ENCODE data around the gene ARMC3. TPM values are rescaled to one million over a fixed set of nuclear protein-coding genes. Genes with fewer than 3 reads are reported as not detected.

ARMC3 gene
- polyA plus RNA-seq, 2 of the 4 experiments (the other 2 are of a cell fraction): 0.09 to 0.59 TPM

DNA sequence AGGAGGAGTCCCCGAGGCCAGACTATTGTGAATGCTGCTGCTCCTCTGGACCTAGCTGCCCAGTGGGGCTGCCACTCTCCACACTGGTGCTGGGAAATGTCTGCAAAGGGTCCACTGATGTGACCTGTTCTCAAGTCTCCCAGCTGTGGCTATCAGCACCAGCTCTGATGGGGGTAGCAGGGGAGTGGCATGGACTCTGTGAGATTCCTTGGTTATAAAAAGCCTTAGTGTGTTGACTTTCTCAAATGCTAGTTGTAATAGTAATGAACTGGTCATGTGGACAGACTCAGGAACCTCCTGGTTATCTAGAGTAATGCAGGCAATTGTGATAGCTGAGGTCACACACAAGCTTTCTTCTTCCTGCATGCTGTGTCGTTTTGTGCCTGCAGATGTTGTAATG, 34.1 kb upstream of the ARMC3 start:
- H3K27ac ChIP-seq: no peak overlapping the region
- ATAC-seq (no peak), FAIRE-seq (no peak), DNase-seq (ENCODE audit: low read depth in 1 of 2, low spot score in 1 of 2) (no peak)
- TF ChIP-seq, protein P1, sequence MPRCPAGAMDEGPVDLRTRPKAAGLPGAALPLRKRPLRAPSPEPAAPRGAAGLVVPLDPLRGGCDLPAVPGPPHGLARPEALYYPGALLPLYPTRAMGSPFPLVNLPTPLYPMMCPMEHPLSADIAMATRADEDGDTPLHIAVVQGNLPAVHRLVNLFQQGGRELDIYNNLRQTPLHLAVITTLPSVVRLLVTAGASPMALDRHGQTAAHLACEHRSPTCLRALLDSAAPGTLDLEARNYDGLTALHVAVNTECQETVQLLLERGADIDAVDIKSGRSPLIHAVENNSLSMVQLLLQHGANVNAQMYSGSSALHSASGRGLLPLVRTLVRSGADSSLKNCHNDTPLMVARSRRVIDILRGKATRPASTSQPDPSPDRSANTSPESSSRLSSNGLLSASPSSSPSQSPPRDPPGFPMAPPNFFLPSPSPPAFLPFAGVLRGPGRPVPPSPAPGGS (IDR thresholded peaks at IDR 0.05): no peak
- no peak for TF ChIP-seq NFE2L2 (conservative IDR thresholded peaks at IDR 0.05; ENCODE audit: low read length)
- no peak overlapping the region for H3K4me3 ChIP-seq
- 3% methylated on average over 2 of the region's 2 CpGs for WGBS (ENCODE audit: missing lambda C conversion rate)
- H3K4me1 ChIP-seq: no peaks in the 10 kb centered on the region
- ChIA-PET POLR2A (no interaction called here), CTCF (no interaction called here)
- H3K4me2 ChIP-seq: no peak overlapping the region
- H3K9me3 ChIP-seq: 0 out of 3 replicates have a peak, but pooled peaks cover 5% of the 10 kb centered on the region

DNA sequence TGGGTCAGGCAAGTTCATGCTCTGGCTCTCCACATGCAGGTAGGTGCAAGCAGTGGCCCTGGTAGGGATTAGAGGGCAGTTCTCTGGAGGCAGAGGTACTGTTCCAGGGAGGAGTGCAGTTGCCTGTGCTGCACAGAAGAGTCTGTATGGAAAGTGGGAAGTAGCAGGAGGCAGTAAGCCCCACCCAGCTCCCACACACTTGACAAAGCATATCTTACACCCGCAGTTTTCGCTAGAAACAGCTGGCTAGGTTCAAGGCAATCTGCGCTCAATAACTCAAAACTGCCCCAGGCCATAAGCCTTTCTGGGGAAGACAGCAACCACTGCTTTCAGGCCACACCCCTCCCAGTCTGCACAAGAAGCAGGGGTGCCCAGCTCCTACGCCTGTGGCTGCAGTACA, 33.1 kb upstream of the ARMC3 start:
- POLR2A ChIA-PET: no interaction called here
- CTCF ChIA-PET: no interaction called here
- 66% methylated on average over 4 of the region's 4 CpGs for WGBS (ENCODE audit: missing lambda C conversion rate)
- Histone ChIP-seq H3K27ac (no peak overlapping the region), H3K9me3 (0 out of 3 replicates have a peak, but pooled peaks cover 5% of the 10 kb centered on the region), H3K4me3 (no peak overlapping the region), H3K4me1 (no peaks in the 10 kb centered on the region), H3K4me2 (no peak overlapping the region)
- no peak for DNase-seq (ENCODE audit: low read depth in 1 of 2, low spot score in 1 of 2)
- no peak for ATAC-seq
- no peak for FAIRE-seq
- TF ChIP-seq ZFP36 (IDR thresholded peaks at IDR 0.05; ENCODE audit: borderline replicate concordance, partially characterized antibody) (no peak), HOXA7 (CRISPR knock-in tag; IDR thresholded peaks at IDR 0.05) (no peak), NPAS2 (CRISPR knock-in tag; IDR thresholded peaks at IDR 0.05; ENCODE audit: borderline replicate concordance) (no peak), FOXS1 (CRISPR knock-in tag; IDR thresholded peaks at IDR 0.05) (no peak), ESRRA (IDR thresholded peaks at IDR 0.05; ENCODE audit: borderline replicate concordance, low read length) (no peak), MAZ (IDR thresholded peaks at IDR 0.05; ENCODE audit: borderline replicate concordance, low read depth, low read length) (no peak), HDAC2 (IDR thresholded peaks at IDR 0.05) (no peak)
- TF ChIP-seq, protein P2, sequence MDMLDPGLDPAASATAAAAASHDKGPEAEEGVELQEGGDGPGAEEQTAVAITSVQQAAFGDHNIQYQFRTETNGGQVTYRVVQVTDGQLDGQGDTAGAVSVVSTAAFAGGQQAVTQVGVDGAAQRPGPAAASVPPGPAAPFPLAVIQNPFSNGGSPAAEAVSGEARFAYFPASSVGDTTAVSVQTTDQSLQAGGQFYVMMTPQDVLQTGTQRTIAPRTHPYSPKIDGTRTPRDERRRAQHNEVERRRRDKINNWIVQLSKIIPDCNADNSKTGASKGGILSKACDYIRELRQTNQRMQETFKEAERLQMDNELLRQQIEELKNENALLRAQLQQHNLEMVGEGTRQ (IDR thresholded peaks at IDR 0.05): no peak

DNA sequence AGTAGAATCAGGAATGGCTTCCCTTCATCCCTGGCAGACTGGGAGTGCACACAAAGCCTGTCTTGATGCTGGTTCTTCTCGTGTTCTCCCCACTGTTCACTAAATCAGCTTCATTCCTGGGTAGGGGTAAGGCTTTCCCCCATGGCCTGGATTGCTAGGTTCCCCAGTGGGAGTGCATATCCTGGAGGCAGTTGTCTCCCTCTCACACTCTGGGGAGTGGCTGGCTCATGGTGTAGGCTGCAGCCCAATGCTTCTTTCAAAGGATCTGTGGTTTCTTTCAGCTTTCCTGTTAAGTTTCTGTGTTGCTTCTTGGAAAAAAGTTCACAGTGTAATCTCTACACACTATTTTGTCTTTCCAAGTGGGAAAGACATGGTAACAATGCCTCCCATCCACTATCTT, 32.6 kb upstream of the ARMC3 start:
- Histone ChIP-seq H3K4me1 (no peaks in the 10 kb centered on the region), H3K4me3 (no peak overlapping the region), H3K27ac (no peak overlapping the region), H3K9me3 (0 out of 3 replicates have a peak, but pooled peaks cover 5% of the 10 kb centered on the region), H3K4me2 (no peak overlapping the region)
- TF ChIP-seq RFX5 (IDR thresholded peaks at IDR 0.05) (no peak), NFE2L2 (conservative IDR thresholded peaks at IDR 0.05; ENCODE audit: low read length) (no peak), POLR2AphosphoS2 (conservative IDR thresholded peaks at IDR 0.05; ENCODE audit: low read length) (no peak), CEBPB (IDR thresholded peaks at IDR 0.05) (no peak), NR3C1 (IDR thresholded peaks at IDR 0.05) (no peak), EHF (CRISPR knock-in tag; IDR thresholded peaks at IDR 0.05) (no peak), FOSB (CRISPR knock-in tag; IDR thresholded peaks at IDR 0.05) (no peak), KDM1A (IDR thresholded peaks at IDR 0.05; ENCODE audit: low read depth) (no peak), SREBF2 (IDR thresholded peaks at IDR 0.05) (no peak), HDAC2 (IDR thresholded peaks at IDR 0.05) (no peak), FOSL2 (IDR thresholded peaks at IDR 0.05) (no peak), FOSL2 (CRISPR knock-in tag; IDR thresholded peaks at IDR 0.05) (no peak), TP53 (CRISPR knock-in tag; IDR thresholded peaks at IDR 0.05) (no peak), POLR2A (IDR thresholded peaks at IDR 0.05; ENCODE audit: low read length) (no peak), PHF8 (IDR thresholded peaks at IDR 0.05; ENCODE audit: borderline replicate concordance, low read depth) (no peak), FOXS1 (CRISPR knock-in tag; IDR thresholded peaks at IDR 0.05) (no peak), SMC3 (IDR thresholded peaks at IDR 0.05) (no peak)
- TF ChIP-seq, protein P3, sequence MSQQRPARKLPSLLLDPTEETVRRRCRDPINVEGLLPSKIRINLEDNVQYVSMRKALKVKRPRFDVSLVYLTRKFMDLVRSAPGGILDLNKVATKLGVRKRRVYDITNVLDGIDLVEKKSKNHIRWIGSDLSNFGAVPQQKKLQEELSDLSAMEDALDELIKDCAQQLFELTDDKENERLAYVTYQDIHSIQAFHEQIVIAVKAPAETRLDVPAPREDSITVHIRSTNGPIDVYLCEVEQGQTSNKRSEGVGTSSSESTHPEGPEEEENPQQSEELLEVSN (IDR thresholded peaks at IDR 0.05; ENCODE audit: borderline replicate concordance, low read depth): no peak
- TF ChIP-seq, protein P4, sequence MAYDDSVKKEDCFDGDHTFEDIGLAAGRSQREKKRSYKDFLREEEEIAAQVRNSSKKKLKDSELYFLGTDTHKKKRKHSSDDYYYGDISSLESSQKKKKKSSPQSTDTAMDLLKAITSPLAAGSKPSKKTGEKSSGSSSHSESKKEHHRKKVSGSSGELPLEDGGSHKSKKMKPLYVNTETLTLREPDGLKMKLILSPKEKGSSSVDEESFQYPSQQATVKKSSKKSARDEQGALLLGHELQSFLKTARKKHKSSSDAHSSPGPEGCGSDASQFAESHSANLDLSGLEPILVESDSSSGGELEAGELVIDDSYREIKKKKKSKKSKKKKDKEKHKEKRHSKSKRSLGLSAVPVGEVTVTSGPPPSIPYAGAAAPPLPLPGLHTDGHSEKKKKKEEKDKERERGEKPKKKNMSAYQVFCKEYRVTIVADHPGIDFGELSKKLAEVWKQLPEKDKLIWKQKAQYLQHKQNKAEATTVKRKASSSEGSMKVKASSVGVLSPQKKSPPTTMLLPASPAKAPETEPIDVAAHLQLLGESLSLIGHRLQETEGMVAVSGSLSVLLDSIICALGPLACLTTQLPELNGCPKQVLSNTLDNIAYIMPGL (CRISPR knock-in tag; IDR thresholded peaks at IDR 0.05; ENCODE audit: borderline replicate concordance): no peak
- TF ChIP-seq, protein P5, sequence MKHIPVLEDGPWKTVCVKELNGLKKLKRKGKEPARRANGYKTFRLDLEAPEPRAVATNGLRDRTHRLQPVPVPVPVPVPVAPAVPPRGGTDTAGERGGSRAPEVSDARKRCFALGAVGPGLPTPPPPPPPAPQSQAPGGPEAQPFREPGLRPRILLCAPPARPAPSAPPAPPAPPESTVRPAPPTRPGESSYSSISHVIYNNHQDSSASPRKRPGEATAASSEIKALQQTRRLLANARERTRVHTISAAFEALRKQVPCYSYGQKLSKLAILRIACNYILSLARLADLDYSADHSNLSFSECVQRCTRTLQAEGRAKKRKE (CRISPR knock-in tag; IDR thresholded peaks at IDR 0.05; ENCODE audit: low read depth): no peak
- POLR2A ChIA-PET: no interaction called here
- CTCF ChIA-PET: no interaction called here
- DNase-seq (ENCODE audit: low read depth in 1 of 2, low spot score in 1 of 2): no peak
- FAIRE-seq: no peak
- WGBS (ENCODE audit: missing lambda C conversion rate): 0% methylated on average over 1 of the region's 1 CpG
- ATAC-seq: no peak
